ENCODE data around the gene GINS1. TPM values are rescaled to one million over a fixed set of nuclear protein-coding genes. Genes with fewer than 3 reads are reported as not detected.

Gene GINS1
- total and polyA plus RNA-seq, 2 donors (not counting 3 experiments of a cell fraction or from before 2014, with no cell fraction given) = 8.2 to 26.3 TPM

DNA sequence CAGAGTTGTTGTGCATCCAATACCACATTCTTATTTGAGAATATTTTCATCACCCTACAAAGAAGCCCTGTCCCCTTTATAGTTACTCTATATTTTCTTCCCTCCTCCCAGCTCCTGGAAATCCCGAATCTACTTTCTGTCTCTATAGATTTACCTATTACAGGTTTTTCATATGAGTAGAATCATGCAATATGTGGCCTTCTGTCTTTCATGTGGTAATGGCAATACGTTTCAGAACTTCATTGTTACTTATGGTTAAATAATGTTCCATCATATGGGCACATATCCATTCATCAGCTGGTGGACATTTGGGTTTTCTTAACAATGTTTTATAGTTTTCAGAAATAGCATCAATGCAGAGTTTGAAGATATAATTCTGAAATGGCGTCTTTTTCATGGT, 17.1 kb downstream of the GINS1 start:
- Histone ChIP-seq H3K4me2 (ENCODE audit: insufficient read depth, low read length) (no peak overlapping the region), H3K9ac (replicated peaks; ENCODE audit: extremely low read depth, insufficient read depth, low read length) (no peak overlapping the region), H3K9me1 (replicated peaks; ENCODE audit: control insufficient read depth, extremely low read depth, insufficient read depth, low read length) (no peaks in the 10 kb centered on the region), H3K36me3 (ENCODE audit: control insufficient read depth in 2 of 2, extremely low read depth in 1 of 2, insufficient read depth in 2 of 2, low read length in 2 of 2) (peaks cover 0 to 11% of the 10 kb centered on the region in 2 experiments), H3K4me1 (ENCODE audit: control insufficient read depth, extremely low read depth, insufficient read depth, low read length) (no peaks in the 10 kb centered on the region), H3K9me3 (replicated peaks; ENCODE audit: control insufficient read depth, insufficient read depth, low read length) (no peaks in the 10 kb centered on the region), H3K4me3 (replicated peaks in 1 of 3; ENCODE audit: insufficient read depth in 1 of 3, low read depth in 1 of 3, low read length in 3 of 3) (no peak overlapping the region), H3K79me2 (ENCODE audit: control insufficient read depth, insufficient read depth, low read length) (no peaks in the 10 kb centered on the region), H3K27me3 (ENCODE audit: control insufficient read depth in 2 of 2, insufficient read depth in 2 of 2, low read length in 2 of 2) (no peaks in the 10 kb centered on the region), H3K27ac (ENCODE audit: insufficient read depth, low read depth, low read length) (no peak overlapping the region), H2AFZ (ENCODE audit: low read depth, low read length) (no peak overlapping the region), H4K20me1 (replicated peaks; ENCODE audit: control insufficient read depth, extremely low read depth, insufficient read depth, low read length) (no peaks in the 10 kb centered on the region)
- dilution Hi-C loops (cut with MboI; ENCODE audit: extremely low pct_ligation_motif_present, low sequenced_read_pairs) (no loop called here), intact Hi-C loops (cut with micrococcal nuclease) (no loop called here)
- POLR2A ChIA-PET = no interaction called here
- no peak for FAIRE-seq
- no TSS peak for BruUV-seq (replicated peaks)
- no peak for DNase-seq (ENCODE audit: low read depth, low spot score)
- no peak for TF ChIP-seq FOS (IDR thresholded peaks at IDR 0.05; ENCODE audit: borderline replicate concordance, insufficient read depth, low read length)
- no peak for TF ChIP-seq JUN (IDR thresholded peaks at IDR 0.05; ENCODE audit: borderline replicate concordance, insufficient read depth, insufficient read length, low read depth)
- TF ChIP-seq EZH2 (IDR thresholded peaks at IDR 0.05; ENCODE audit: borderline replicate concordance, low read depth, low read length, severe bottlenecking) = no peak
- TF ChIP-seq, protein P1, sequence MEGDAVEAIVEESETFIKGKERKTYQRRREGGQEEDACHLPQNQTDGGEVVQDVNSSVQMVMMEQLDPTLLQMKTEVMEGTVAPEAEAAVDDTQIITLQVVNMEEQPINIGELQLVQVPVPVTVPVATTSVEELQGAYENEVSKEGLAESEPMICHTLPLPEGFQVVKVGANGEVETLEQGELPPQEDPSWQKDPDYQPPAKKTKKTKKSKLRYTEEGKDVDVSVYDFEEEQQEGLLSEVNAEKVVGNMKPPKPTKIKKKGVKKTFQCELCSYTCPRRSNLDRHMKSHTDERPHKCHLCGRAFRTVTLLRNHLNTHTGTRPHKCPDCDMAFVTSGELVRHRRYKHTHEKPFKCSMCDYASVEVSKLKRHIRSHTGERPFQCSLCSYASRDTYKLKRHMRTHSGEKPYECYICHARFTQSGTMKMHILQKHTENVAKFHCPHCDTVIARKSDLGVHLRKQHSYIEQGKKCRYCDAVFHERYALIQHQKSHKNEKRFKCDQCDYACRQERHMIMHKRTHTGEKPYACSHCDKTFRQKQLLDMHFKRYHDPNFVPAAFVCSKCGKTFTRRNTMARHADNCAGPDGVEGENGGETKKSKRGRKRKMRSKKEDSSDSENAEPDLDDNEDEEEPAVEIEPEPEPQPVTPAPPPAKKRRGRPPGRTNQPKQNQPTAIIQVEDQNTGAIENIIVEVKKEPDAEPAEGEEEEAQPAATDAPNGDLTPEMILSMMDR (IDR thresholded peaks at IDR 0.05; ENCODE audit: extremely low read depth in 1 of 2, insufficient read depth in 1 of 2, low read depth in 1 of 2, low read length in 2 of 2) = no peak
- CTCF ChIA-PET = no interaction called here

DNA sequence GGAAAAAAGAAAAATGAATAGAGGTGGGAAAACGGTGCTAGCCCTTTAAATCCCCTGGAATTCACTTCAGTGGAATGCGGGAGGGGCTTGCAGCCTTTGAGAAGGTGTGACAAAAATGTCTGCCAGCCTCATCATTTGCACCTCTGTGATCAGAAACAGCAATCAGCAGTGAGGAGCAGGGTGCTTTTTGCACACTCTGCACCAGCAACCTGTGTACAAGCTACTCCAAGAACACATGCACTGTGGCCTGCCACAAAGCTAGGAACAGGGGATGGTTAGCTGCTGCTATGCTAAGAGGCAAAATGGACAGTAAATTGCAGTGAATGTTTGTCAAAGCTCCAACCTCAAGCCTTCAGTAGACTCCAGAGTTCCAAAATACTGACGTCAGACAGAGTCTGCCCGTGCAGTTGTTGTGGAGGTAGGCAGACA, 29.7 kb downstream of the GINS1 start:
- DNase-seq (ENCODE audit: low read depth, low spot score) = no peak
- Histone ChIP-seq H3K4me1 (ENCODE audit: control insufficient read depth, extremely low read depth, insufficient read depth, low read length) (no peaks in the 10 kb centered on the region), H3K27me3 (ENCODE audit: control insufficient read depth in 2 of 2, insufficient read depth in 2 of 2, low read length in 2 of 2) (no peaks in the 10 kb centered on the region), H3K4me2 (ENCODE audit: insufficient read depth, low read length) (no peak overlapping the region), H3K27ac (ENCODE audit: insufficient read depth, low read depth, low read length) (no peak overlapping the region), H3K9ac (replicated peaks; ENCODE audit: extremely low read depth, insufficient read depth, low read length) (no peak overlapping the region), H3K9me1 (replicated peaks; ENCODE audit: control insufficient read depth, extremely low read depth, insufficient read depth, low read length) (no peaks in the 10 kb centered on the region), H3K79me2 (ENCODE audit: control insufficient read depth, insufficient read depth, low read length) (no peaks in the 10 kb centered on the region), H4K20me1 (replicated peaks; ENCODE audit: control insufficient read depth, extremely low read depth, insufficient read depth, low read length) (no peaks in the 10 kb centered on the region), H3K4me3 (replicated peaks in 1 of 3; ENCODE audit: insufficient read depth in 1 of 3, low read depth in 1 of 3, low read length in 3 of 3) (no peak overlapping the region), H3K36me3 (ENCODE audit: control insufficient read depth in 2 of 2, extremely low read depth in 1 of 2, insufficient read depth in 2 of 2, low read length in 2 of 2) (peaks cover 0 to 4% of the 10 kb centered on the region in 2 experiments), H2AFZ (ENCODE audit: low read depth, low read length) (no peak overlapping the region), H3K9me3 (replicated peaks; ENCODE audit: control insufficient read depth, insufficient read depth, low read length) (no peaks in the 10 kb centered on the region)
- POLR2A ChIA-PET = no interaction called here
- no TSS peak for BruUV-seq (replicated peaks)
- CTCF ChIA-PET = no interaction called here
- no peak for TF ChIP-seq POLR2AphosphoS5 (IDR thresholded peaks at IDR 0.05; ENCODE audit: insufficient read depth, low read depth, low read length)
- no peak for TF ChIP-seq MYC (IDR thresholded peaks at IDR 0.05; ENCODE audit: low read depth, low read length)
- no peak for TF ChIP-seq EZH2 (IDR thresholded peaks at IDR 0.05; ENCODE audit: borderline replicate concordance, low read depth, low read length, severe bottlenecking)
- TF ChIP-seq, protein P1 (IDR thresholded peaks at IDR 0.05; ENCODE audit: extremely low read depth in 1 of 2, insufficient read depth in 1 of 2, low read depth in 1 of 2, low read length in 2 of 2) = no peak
- no peak for TF ChIP-seq GATA2 (IDR thresholded peaks at IDR 0.05; ENCODE audit: insufficient read depth, insufficient read length, low read depth, low read length)
- TF ChIP-seq, protein P2, sequence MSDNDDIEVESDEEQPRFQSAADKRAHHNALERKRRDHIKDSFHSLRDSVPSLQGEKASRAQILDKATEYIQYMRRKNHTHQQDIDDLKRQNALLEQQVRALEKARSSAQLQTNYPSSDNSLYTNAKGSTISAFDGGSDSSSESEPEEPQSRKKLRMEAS (IDR thresholded peaks at IDR 0.05; ENCODE audit: insufficient read depth, insufficient read length) = no peak
- TF ChIP-seq FOS (IDR thresholded peaks at IDR 0.05; ENCODE audit: borderline replicate concordance, insufficient read depth, low read length) = no peak
- no peak for TF ChIP-seq POLR2A (IDR thresholded peaks at IDR 0.05; ENCODE audit: low read depth, low read length)
- TF ChIP-seq JUN (IDR thresholded peaks at IDR 0.05; ENCODE audit: borderline replicate concordance, insufficient read depth, insufficient read length, low read depth) = no peak
- dilution Hi-C loops (cut with MboI; ENCODE audit: extremely low pct_ligation_motif_present, low sequenced_read_pairs) = no loop called here
- no peak for FAIRE-seq
- intact Hi-C loops (cut with micrococcal nuclease) = no loop called here

Data from endothelial cell of umbilical vein (primary cell).